ENCODE results near the gene TSSC4. TPM values are rescaled to one million over a fixed set of nuclear protein-coding genes. Genes with fewer than 3 reads are reported as not detected.

TSSC4 gene
- total RNA-seq, 6 donors from 2014 or later, result 28.9 to 69.4 (median 50.3) TPM

DNA sequence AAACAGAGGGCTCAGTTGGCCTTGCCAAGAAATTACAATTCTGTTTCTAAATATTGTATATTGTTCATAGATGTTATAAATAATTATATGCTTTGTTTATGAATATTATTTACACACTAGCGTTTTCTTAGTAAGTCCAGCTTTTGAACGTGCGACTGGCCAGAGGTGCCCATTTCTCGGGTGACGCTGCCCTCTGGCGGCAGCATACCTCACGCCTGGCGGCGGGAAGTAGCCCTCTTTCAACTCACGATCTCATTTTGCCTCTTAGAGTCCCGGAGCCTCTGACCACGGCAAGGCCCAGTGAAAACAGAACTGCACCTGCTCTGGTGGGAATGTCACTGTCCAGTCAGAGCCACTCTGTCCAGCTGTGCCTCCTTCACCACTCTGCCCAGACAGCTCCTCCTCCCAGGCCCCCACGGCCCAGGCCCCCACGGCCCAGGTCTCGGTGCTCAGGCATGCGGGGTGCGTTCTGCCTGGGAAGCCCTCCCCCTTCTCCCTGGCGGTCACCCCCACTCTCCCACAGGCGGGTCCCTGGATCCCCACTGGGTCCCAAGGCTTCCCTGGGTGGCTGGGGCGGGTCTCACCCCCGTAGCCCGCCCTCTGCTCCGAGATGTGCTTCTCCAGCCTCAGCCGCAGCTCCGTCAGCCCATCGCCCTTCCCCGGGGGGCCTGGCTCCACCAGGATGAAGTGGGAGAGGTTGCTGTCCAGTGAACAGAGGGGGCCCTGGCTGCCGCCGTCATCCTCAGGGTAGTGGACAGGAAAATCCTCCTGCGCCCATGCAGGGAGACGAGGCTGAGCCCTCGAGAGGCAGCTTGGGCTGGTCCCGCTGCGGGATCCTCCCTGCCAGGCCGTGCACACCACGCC lies 19.3 kb downstream of the TSSC4 start:
- no peaks in the 10 kb centered on the region for H3K9me3 ChIP-seq
- peak; percentile 76 to 93 for DNase-seq
- no peak overlapping the region for H3K4me3 ChIP-seq
- no peak for TF ChIP-seq EP300 (IDR thresholded peaks at IDR 0.05)
- TF ChIP-seq, protein P1, sequence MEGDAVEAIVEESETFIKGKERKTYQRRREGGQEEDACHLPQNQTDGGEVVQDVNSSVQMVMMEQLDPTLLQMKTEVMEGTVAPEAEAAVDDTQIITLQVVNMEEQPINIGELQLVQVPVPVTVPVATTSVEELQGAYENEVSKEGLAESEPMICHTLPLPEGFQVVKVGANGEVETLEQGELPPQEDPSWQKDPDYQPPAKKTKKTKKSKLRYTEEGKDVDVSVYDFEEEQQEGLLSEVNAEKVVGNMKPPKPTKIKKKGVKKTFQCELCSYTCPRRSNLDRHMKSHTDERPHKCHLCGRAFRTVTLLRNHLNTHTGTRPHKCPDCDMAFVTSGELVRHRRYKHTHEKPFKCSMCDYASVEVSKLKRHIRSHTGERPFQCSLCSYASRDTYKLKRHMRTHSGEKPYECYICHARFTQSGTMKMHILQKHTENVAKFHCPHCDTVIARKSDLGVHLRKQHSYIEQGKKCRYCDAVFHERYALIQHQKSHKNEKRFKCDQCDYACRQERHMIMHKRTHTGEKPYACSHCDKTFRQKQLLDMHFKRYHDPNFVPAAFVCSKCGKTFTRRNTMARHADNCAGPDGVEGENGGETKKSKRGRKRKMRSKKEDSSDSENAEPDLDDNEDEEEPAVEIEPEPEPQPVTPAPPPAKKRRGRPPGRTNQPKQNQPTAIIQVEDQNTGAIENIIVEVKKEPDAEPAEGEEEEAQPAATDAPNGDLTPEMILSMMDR (IDR thresholded peaks at IDR 0.05), result peak; percentile 76 to 85 (median 82)
- peak overlapping the region in 1 of 4 donors; percentile 28 for H3K27ac ChIP-seq
- no peaks in the 10 kb centered on the region for H3K27me3 ChIP-seq
- ATAC-seq (ENCODE audit: low FRiP score in 2 of 2), result peak; percentile 65 to 87
- peaks cover 6 to 15% (median 15%) of the 10 kb centered on the region in 4 donors for H3K4me1 ChIP-seq
- WGBS, 2 donors, result 38 to 58% methylated on average over 22 to 35 of the region's 36 CpGs
- H3K36me3 ChIP-seq, result no peaks in the 10 kb centered on the region

DNA sequence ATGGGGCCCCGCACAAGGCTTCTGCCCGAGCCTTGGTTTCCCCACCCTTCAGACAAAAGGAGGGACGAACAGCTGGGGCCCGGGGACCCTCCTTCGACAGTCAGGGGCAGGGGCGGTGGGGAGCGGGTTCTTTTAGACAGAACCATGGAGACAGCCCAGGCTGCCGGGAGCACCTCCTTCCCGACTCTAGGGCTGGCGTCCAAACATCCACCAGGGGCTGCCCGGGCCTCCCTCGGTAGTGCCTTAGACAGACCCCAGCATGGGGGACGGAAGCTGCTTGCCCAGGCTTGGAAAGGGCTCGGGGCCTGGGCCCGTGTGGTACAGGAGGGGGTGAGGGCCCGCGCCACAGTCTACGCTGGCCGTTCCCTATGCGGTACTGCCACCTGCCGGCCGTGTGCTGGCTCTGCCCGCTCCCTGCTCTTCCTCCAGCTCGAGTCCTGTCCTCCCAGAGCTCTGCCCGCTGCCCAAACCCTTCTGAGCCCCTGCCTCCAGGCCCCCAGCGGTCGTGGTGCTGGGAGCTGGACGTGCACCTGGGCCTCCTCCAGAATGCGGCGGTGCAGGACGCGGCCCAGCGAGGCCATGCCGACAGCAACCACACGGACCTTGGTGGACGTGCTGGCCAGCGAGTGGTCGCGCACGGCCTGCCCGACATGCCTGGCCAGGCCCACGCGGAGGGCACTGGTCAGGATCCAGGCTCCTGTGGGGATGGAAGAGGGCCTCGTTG lies 20.1 kb downstream of the TSSC4 start:
- no peak for TF ChIP-seq POLR2A (IDR thresholded peaks at IDR 0.05)
- TF ChIP-seq, protein P1 (IDR thresholded peaks at IDR 0.05), result peak; percentile 93 to 98 (median 97)
- no peak for TF ChIP-seq EP300 (IDR thresholded peaks at IDR 0.05)
- TF ChIP-seq POLR2AphosphoS5 (IDR thresholded peaks at IDR 0.05), result no peak
- Histone ChIP-seq H3K4me3 (peak overlapping the region in 1 of 4 donors; percentile 11), H3K9me3 (no peaks in the 10 kb centered on the region), H3K27me3 (no peaks in the 10 kb centered on the region), H3K27ac (no peak overlapping the region), H3K4me1 (peaks cover 6 to 15% (median 15%) of the 10 kb centered on the region in 4 donors), H3K36me3 (no peaks in the 10 kb centered on the region)
- peak; percentile 76 to 92 for DNase-seq
- peak; percentile 89 to 95 for ATAC-seq (ENCODE audit: low FRiP score in 2 of 2)
- 41 to 57% methylated on average over 10 to 22 of the region's 44 CpGs for WGBS, 2 donors

DNA sequence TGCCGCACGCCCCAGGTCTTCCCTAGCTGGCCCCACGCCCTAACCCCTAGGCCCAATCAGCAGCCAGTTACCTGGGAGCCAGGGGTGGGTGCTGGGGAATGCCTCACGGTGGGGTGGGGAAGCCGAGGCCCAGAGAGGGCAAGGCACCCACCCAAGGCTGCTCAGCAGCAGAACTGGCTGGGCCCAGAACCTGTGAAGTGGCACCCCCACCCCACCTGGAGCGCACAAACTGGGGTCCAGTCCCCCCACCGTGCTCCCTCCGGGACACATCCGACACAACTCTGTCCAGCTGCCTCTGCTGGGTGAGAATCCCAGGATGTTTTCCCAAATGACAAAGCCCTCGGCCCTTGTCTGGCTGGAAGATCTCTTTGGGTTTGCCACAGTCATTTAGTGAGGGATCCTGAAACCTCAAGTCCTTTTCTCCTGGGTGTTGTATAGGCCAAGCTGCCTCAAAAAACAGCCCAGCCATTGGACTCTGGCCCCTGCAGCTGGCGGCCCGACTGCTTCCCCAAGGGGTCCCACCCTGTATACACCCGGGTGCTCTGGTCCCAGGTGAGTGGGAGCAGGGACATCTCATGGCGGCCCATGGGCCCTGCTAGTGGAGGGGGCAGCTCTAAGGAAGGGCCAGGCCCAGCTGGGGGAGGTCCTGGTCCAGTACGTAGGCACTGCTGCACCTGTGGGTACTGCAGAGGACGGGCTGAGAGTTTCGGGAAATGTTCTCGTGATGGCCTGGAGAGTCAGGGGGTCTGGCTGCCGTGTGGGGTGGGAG lies 20.9 kb downstream of the TSSC4 start:
- Histone ChIP-seq H3K4me3 (no peak overlapping the region), H3K9me3 (no peaks in the 10 kb centered on the region), H3K27ac (no peak overlapping the region), H3K36me3 (no peaks in the 10 kb centered on the region), H3K27me3 (no peaks in the 10 kb centered on the region), H3K4me1 (peaks cover 6 to 15% (median 15%) of the 10 kb centered on the region in 4 donors)
- DNase-seq (no peak), ATAC-seq (ENCODE audit: low FRiP score in 2 of 2) (peak in 1 of 2 donors; percentile 4)
- no peak for TF ChIP-seq POLR2A (IDR thresholded peaks at IDR 0.05)
- TF ChIP-seq, protein P1 (IDR thresholded peaks at IDR 0.05), result no peak
- no peak for TF ChIP-seq EP300 (IDR thresholded peaks at IDR 0.05)
- no peak for TF ChIP-seq POLR2AphosphoS5 (IDR thresholded peaks at IDR 0.05)
- 81 to 83% methylated on average over 8 to 19 of the region's 19 CpGs for WGBS, 2 donors

DNA sequence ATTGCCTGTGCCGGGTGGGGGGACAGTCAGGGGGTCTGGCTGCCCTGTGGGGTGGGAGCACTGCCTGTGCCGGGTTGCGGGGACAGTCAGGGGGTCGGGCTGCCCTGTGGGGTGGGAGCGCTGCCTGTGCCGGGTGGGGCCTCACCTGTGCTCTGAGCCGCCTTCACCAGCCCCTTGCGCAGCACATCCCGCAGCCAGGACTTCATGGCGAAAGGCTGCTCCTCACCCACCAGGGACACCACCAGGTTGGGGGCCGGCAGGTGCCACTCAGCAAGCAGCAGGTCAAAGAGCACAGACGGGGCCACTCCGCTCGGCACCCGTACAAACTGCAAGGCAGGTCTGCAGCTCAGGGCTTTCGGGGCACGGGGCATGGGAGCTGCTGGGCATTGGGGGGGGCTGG lies 21.4 kb downstream of the TSSC4 start:
- ATAC-seq (ENCODE audit: low FRiP score in 2 of 2) (no peak), DNase-seq (peak in 1 of 2 donors; percentile 59)
- TF ChIP-seq, protein P1 (IDR thresholded peaks at IDR 0.05), result no peak
- Histone ChIP-seq H3K9me3 (no peaks in the 10 kb centered on the region), H3K27ac (no peak overlapping the region), H3K4me3 (no peak overlapping the region), H3K27me3 (no peaks in the 10 kb centered on the region), H3K4me1 (peaks cover 6 to 15% (median 15%) of the 10 kb centered on the region in 4 donors), H3K36me3 (no peaks in the 10 kb centered on the region)
- 77 to 89% methylated on average over 3 to 8 of the region's 17 CpGs for WGBS, 2 donors
